OCI-LY1 (cell line): ENCODE data around the gene RAD51B.

ENCODE experiments used
- H2AFZ ChIP-seq: fragments of 200-600 bp; sonication (generic), shearing (Covaris generic); 2 replicates; pipeline ENCODE4 v1.6.0; 2014; ENCODE audit warnings: antibody characterized with exemption, mild to moderate bottlenecking, low read length
- H3F3A ChIP-seq: fragments of 200-600 bp; sonication (generic), shearing (Covaris generic); 2 replicates; pipeline ENCODE4 v1.6.0; 2014; ENCODE audit warnings: mild to moderate bottlenecking, antibody characterized with exemption, low read length, moderate library complexity; ENCODE audit not compliant: insufficient read depth
- H3K27ac ChIP-seq: fragments of 200-600 bp; sonication (generic); 2 replicates; pipeline ENCODE4 v1.5.1; 2014; ENCODE audit warnings: low read length, mixed run types, mild to moderate bottlenecking, low read depth; ENCODE audit not compliant: poor library complexity, severe bottlenecking
- H3K27me3 ChIP-seq: fragments of 200-600 bp; sonication (generic); 2 replicates; pipeline ENCODE4 v1.6.0; 2014; ENCODE audit warnings: antibody characterized with exemption, mild to moderate bottlenecking, low read length, moderate library complexity; ENCODE audit not compliant: insufficient read depth
- H3K36me3 ChIP-seq: fragments of 200-600 bp; sonication (generic); 2 replicates; pipeline ENCODE4 v1.6.1; 2014; ENCODE audit warnings: mild to moderate bottlenecking, antibody characterized with exemption, low read length, moderate library complexity, mixed read lengths; ENCODE audit not compliant: insufficient read depth
- H3K4me1 ChIP-seq: fragments of 200-600 bp; sonication (generic); 2 replicates; pipeline ENCODE4 v1.5.1; 2014; ENCODE audit warnings: mild to moderate bottlenecking, low read length, moderate library complexity; ENCODE audit not compliant: insufficient read depth, severe bottlenecking
- H3K4me2 ChIP-seq: fragments of 200-600 bp; sonication (generic), shearing (Covaris generic); 2 replicates; pipeline ENCODE4 v1.6.1; 2014; ENCODE audit warnings: low read length
- H3K4me3 ChIP-seq: fragments of 200-600 bp; sonication (generic); 2 replicates; pipeline ENCODE4 v1.5.1; 2014; ENCODE audit warnings: low read length, low read depth, mild to moderate bottlenecking, mixed read lengths; ENCODE audit not compliant: poor library complexity, severe bottlenecking
- H3K79me2 ChIP-seq: fragments of 200-600 bp; shearing (Covaris generic); 2 replicates; pipeline ENCODE4 v1.6.1; 2016; ENCODE audit warnings: mixed run types, low read length, mixed read lengths; ENCODE audit not compliant: insufficient read depth
- H3K9ac ChIP-seq: fragments of 200-600 bp; sonication (generic), shearing (Covaris generic); 2 replicates; pipeline ENCODE4 v1.6.1; 2014; ENCODE audit warnings: mild to moderate bottlenecking, low read length, mixed read lengths
- H3K9me2 ChIP-seq: fragments of 200-600 bp; sonication (generic), shearing (Covaris generic); 2 replicates; pipeline ENCODE4 v1.6.1; 2014; ENCODE audit warnings: low read depth, mild to moderate bottlenecking, low read length, mixed read lengths
- H3K9me3 ChIP-seq: fragments of 200-600 bp; shearing (Covaris generic); 2 replicates; pipeline ENCODE4 v1.6.1; 2014; ENCODE audit warnings: low read length, mixed read lengths
- H4K20me1 ChIP-seq: fragments of 200-600 bp; sonication (generic), shearing (Covaris generic); 2 replicates; pipeline ENCODE4 v1.6.0; 2016; ENCODE audit warnings: mild to moderate bottlenecking, low read length; ENCODE audit not compliant: insufficient read depth
- EZH2 ChIP-seq: fragments of 200-600 bp; sonication (generic), shearing (Covaris generic); IDR thresholded peaks from 2 replicates; pipeline ENCODE4 v1.8.0; 2017; ENCODE audit warnings: borderline replicate concordance, mixed run types, mild to moderate bottlenecking, antibody characterized with exemption, low read length, moderate library complexity, mixed read lengths
- TF ChIP-seq, protein P1 (sequence below): fragments of 200-600 bp; sonication (generic), shearing (Covaris generic); IDR thresholded peaks from 2 replicates; pipeline ENCODE4 v1.5.1; 2017; ENCODE audit warnings: mild to moderate bottlenecking, antibody characterized with exemption, low read length, moderate library complexity, mixed read lengths

RAD51B gene

DNA sequence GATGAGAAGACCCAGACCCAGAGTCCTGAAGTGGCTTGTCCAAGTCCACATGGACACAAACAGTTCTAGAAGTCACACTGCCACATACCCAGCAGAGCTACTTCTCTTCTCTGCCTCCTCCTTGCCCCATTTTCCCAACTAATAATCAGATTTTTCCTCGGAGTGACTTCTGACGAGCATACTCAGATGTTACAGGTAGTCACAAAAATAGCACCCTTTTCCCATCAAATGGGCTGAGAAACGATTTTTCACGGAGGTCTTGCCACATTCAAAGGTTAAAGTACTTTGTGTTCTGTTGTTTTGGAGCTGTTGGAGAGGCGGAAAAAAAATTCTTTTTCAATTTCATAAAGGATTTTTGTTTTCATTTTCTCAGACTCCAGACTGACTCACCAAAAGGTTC lies 740.4 kb downstream of the RAD51B start:
- Histone ChIP-seq H3K9ac (no peak overlapping the region), H3K79me2 (no peaks in the 10 kb centered on the region), H3K4me3 (no peak overlapping the region), H3K9me3 (no peaks in the 10 kb centered on the region), H3K4me2 (no peak overlapping the region), H2AFZ (no peak overlapping the region), H3K36me3 (no peaks in the 10 kb centered on the region; the same call in 1 of the 2 replicates), H3K27ac (no peak overlapping the region), H3K4me1 (no peaks in the 10 kb centered on the region), H4K20me1 (no peaks in the 10 kb centered on the region), H3K9me2 (no peaks in the 10 kb centered on the region), H3K27me3 (no peaks in the 10 kb centered on the region; the same call in 1 of the 2 replicates), H3F3A (no peaks in the 10 kb centered on the region)
- no peak for TF ChIP-seq EZH2
- TF ChIP-seq, protein P1, sequence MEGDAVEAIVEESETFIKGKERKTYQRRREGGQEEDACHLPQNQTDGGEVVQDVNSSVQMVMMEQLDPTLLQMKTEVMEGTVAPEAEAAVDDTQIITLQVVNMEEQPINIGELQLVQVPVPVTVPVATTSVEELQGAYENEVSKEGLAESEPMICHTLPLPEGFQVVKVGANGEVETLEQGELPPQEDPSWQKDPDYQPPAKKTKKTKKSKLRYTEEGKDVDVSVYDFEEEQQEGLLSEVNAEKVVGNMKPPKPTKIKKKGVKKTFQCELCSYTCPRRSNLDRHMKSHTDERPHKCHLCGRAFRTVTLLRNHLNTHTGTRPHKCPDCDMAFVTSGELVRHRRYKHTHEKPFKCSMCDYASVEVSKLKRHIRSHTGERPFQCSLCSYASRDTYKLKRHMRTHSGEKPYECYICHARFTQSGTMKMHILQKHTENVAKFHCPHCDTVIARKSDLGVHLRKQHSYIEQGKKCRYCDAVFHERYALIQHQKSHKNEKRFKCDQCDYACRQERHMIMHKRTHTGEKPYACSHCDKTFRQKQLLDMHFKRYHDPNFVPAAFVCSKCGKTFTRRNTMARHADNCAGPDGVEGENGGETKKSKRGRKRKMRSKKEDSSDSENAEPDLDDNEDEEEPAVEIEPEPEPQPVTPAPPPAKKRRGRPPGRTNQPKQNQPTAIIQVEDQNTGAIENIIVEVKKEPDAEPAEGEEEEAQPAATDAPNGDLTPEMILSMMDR, result no peak

DNA sequence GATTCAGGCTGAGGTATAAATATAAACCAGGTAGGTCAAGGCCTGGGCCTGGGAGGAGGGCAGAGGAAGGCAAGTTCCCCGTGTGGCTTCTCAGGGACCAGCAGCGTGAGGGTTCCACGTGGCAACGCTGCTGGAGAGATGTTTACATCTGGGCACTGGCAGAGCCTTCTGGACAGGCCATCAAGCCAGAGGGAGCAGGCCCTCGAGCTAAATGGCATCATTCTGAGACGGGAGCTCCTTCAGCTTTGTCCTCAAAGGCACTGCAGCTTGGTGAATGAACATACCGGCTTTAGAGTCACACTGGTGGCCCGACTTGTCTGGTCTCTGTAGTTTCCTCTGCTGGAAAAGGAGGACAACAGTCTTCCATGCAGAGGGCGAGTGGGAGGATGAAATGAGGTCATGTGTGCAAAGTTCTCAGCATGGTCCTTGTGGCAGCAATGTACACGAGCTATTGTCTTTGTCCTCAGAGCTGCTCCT lies 742.0 kb downstream of the RAD51B start:
- Histone ChIP-seq H3K9me3 (no peaks in the 10 kb centered on the region), H3K4me1 (no peaks in the 10 kb centered on the region), H3K36me3 (no peaks in the 10 kb centered on the region; the same call in 1 of the 2 replicates), H3K9ac (no peak overlapping the region), H3F3A (no peaks in the 10 kb centered on the region), H4K20me1 (no peaks in the 10 kb centered on the region), H3K4me3 (no peak overlapping the region), H3K79me2 (no peaks in the 10 kb centered on the region), H3K9me2 (no peaks in the 10 kb centered on the region), H2AFZ (no peak overlapping the region), H3K4me2 (no peak overlapping the region), H3K27ac (no peak overlapping the region), H3K27me3 (no peaks in the 10 kb centered on the region; the same call in 1 of the 2 replicates)
- no peak for TF ChIP-seq EZH2
- TF ChIP-seq, protein P1, result no peak

DNA sequence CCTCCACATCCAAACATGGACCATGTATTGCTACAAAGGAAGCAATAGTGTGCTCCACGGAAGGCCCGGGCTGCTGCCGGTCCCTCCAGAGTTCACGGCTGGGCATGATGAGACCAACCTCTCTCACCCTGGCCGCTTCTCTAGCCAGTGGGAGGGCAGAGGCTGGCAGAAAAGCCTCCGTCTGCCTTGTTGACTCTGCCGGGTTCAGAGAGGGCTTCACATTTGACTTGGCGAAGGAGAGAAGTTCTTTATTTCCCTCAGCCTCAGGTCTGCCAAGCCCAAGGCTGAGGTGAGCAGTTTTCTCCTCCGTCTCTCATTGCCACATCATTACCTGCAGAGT lies 743.3 kb downstream of the RAD51B start:
- no peaks in the 10 kb centered on the region; the same call in 1 of the 2 replicates for H3K36me3 ChIP-seq
- H2AFZ ChIP-seq, result no peak overlapping the region
- H3K27ac ChIP-seq, result no peak overlapping the region
- no peak overlapping the region for H3K4me2 ChIP-seq
- H3K79me2 ChIP-seq, result no peaks in the 10 kb centered on the region
- TF ChIP-seq, protein P1, result no peak
- TF ChIP-seq EZH2, result no peak
- H4K20me1 ChIP-seq, result no peaks in the 10 kb centered on the region
- no peaks in the 10 kb centered on the region for H3K9me3 ChIP-seq
- no peaks in the 10 kb centered on the region for H3F3A ChIP-seq
- no peaks in the 10 kb centered on the region for H3K9me2 ChIP-seq
- H3K27me3 ChIP-seq, result no peaks in the 10 kb centered on the region; the same call in 1 of the 2 replicates
- no peak overlapping the region for H3K4me3 ChIP-seq
- H3K4me1 ChIP-seq, result no peaks in the 10 kb centered on the region
- H3K9ac ChIP-seq, result no peak overlapping the region
